ENCODE results near the gene WIPF2.

DNA sequence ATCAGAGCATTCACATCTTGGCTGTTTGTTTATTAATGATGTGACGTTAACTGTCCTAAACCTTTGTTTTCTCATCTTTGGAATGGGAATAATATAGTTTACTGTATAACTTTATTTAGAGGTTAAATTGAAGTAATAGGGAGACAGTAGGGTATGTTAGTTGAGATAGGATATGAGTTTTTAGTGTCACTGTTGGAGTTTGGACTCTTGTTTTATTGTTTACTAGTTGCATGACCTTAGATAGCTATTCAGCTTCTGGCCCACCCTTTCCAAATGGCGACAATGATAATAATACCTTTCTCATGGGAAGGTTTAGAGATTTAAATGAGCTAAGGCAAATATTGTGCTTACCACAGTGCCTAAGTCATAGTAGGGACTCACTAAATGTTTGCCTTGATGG, 40.4 kb downstream of the WIPF2 start:
- no peak for TF ChIP-seq SIN3A (IDR thresholded peaks at IDR 0.05; ENCODE audit: borderline replicate concordance, insufficient read depth, low read length)
- TF ChIP-seq, protein P1, sequence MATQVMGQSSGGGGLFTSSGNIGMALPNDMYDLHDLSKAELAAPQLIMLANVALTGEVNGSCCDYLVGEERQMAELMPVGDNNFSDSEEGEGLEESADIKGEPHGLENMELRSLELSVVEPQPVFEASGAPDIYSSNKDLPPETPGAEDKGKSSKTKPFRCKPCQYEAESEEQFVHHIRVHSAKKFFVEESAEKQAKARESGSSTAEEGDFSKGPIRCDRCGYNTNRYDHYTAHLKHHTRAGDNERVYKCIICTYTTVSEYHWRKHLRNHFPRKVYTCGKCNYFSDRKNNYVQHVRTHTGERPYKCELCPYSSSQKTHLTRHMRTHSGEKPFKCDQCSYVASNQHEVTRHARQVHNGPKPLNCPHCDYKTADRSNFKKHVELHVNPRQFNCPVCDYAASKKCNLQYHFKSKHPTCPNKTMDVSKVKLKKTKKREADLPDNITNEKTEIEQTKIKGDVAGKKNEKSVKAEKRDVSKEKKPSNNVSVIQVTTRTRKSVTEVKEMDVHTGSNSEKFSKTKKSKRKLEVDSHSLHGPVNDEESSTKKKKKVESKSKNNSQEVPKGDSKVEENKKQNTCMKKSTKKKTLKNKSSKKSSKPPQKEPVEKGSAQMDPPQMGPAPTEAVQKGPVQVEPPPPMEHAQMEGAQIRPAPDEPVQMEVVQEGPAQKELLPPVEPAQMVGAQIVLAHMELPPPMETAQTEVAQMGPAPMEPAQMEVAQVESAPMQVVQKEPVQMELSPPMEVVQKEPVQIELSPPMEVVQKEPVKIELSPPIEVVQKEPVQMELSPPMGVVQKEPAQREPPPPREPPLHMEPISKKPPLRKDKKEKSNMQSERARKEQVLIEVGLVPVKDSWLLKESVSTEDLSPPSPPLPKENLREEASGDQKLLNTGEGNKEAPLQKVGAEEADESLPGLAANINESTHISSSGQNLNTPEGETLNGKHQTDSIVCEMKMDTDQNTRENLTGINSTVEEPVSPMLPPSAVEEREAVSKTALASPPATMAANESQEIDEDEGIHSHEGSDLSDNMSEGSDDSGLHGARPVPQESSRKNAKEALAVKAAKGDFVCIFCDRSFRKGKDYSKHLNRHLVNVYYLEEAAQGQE (IDR thresholded peaks at IDR 0.05; ENCODE audit: insufficient read depth in 1 of 2, low read depth in 2 of 2, low read length in 2 of 2), result no peak
- TF ChIP-seq POLR2AphosphoS5 (IDR thresholded peaks at IDR 0.05; ENCODE audit: low read depth, low read length), result no peak
- no peak for TF ChIP-seq TAF1 (IDR thresholded peaks at IDR 0.05; ENCODE audit: borderline replicate concordance, insufficient read depth, low read length)
- TF ChIP-seq FOXP2 (optimal IDR thresholded peaks at IDR 0.05; ENCODE audit: borderline replicate concordance, extremely low read depth, extremely low read length, insufficient read depth), result no peak

All from PFSK-1 (cell line).